SK-N-SH (cell line): Measurements from ENCODE around the gene IL37.

Experiments used
- CTCF ChIP-seq: fragments of 200-600 bp; sonication (generic); IDR thresholded peaks from 2 replicates; pipeline ENCODE4 v1.6.1; 2017; ENCODE audit warnings: antibody characterized with exemption, mild to moderate bottlenecking, moderate library complexity
- TAF1 ChIP-seq: IDR thresholded peaks from 2 replicates; pipeline ENCODE4 v1.6.1; 2012; ENCODE audit warnings: low read depth, mild to moderate bottlenecking, low read length, moderate library complexity, borderline replicate concordance
- USF2 ChIP-seq: fragments of 150-350 bp; IDR thresholded peaks from 2 replicates; pipeline ENCODE4 v1.6.1; 2017; ENCODE audit warnings: antibody characterized with exemption, low read length, low read depth, borderline replicate concordance
- YY1 ChIP-seq: IDR thresholded peaks from 2 replicates; pipeline ENCODE4 v1.4.0; 2012; ENCODE audit warnings: low read depth, mild to moderate bottlenecking
- ZBTB33 ChIP-seq: IDR thresholded peaks from 2 replicates; pipeline ENCODE4 v1.4.0; 2012; ENCODE audit warnings: low read depth, borderline replicate concordance

GRCh38 chr2:112916145-112916571, 5.2 kb downstream of the IL37 start:
- TF ChIP-seq YY1 (no peak), CTCF (no peak), TAF1 (no peak), USF2 (no peak), ZBTB33 (no peak)
